CD8-positive, alpha-beta memory T cell (primary cell): ENCODE results near the gene UVSSA. TPM values are rescaled to one million over a fixed set of nuclear protein-coding genes. Genes with fewer than 3 reads are reported as not detected.
A peak's percentile ranks its signal among the peaks of the same experiment; 100 is the strongest.

Experiments used
- CTCF ChIA-PET: fragments of 350-600 bp; sonication (Branson Sonifier 250); formaldehyde crosslinking; loops from one replicate; lab custom pipeline; 2021; ENCODE audit warnings: antibody characterized with exemption; lab: Charles Lee
- POLR2A ChIA-PET: fragments of 350-600 bp; sonication (Branson Sonifier 250); formaldehyde crosslinking; loops from one replicate; lab custom pipeline; 2021; ENCODE audit warnings: antibody characterized with exemption; lab: Charles Lee
- DNase-seq, 5 donors: peaks; one replicate each; pipeline versions ENCODE4 v3.0.0 to v3.0.0-alpha.2; 2020 to 2022; ENCODE audit warnings: mixed read lengths in 1 of 5
- H3K27ac ChIP-seq: one replicate; pipeline ENCODE4 v1.7.0; 2013; ENCODE audit warnings: low read depth, mild to moderate bottlenecking, low read length, moderate library complexity
- H3K27me3 ChIP-seq: 2 replicates; pipeline ENCODE4 v1.7.0; 2013; ENCODE audit warnings: low read length, mild to moderate bottlenecking; ENCODE audit not compliant: insufficient read depth, poor library complexity, severe bottlenecking
- H3K36me3 ChIP-seq: 2 replicates; pipeline ENCODE4 v1.7.0; 2013; ENCODE audit warnings: mild to moderate bottlenecking, low read length, moderate library complexity; ENCODE audit not compliant: insufficient read depth
- H3K4me1 ChIP-seq: 2 replicates; pipeline ENCODE4 v1.7.0; 2013; ENCODE audit warnings: mild to moderate bottlenecking, low read length, moderate library complexity; ENCODE audit not compliant: insufficient read depth
- H3K4me3 ChIP-seq: 2 replicates; pipeline ENCODE4 v1.7.0; 2013; ENCODE audit warnings: mild to moderate bottlenecking, low read length
- H3K9me3 ChIP-seq: 2 replicates; pipeline ENCODE4 v1.7.0; 2013; ENCODE audit warnings: mild to moderate bottlenecking, low read length
- H3K27ac Mint-ChIP-seq, 8 donors: one replicate each; pipeline ENCODE4 v1.8.0; 2020 to 2021; ENCODE audit warnings: mixed read lengths in 8 of 8, mild to moderate bottlenecking in 6 of 8, inconsistent platforms in 3 of 8, moderate library complexity in 3 of 8
- H3K27me3 Mint-ChIP-seq, 2 donors: one replicate each; pipeline ENCODE4 v1.8.0; 2020 to 2021; ENCODE audit warnings: mixed read lengths in 2 of 2, mild to moderate bottlenecking in 1 of 2, moderate library complexity in 1 of 2
- H3K36me3 Mint-ChIP-seq, 3 donors: one replicate each; pipeline ENCODE4 v1.8.0; 2020 to 2021; ENCODE audit warnings: mixed read lengths in 3 of 3, inconsistent platforms in 1 of 3, mild to moderate bottlenecking in 1 of 3
- H3K4me1 Mint-ChIP-seq, 3 donors: one replicate each; pipeline ENCODE4 v1.8.0; 2020 to 2021; ENCODE audit warnings: mixed read lengths in 3 of 3, inconsistent platforms in 1 of 3, mild to moderate bottlenecking in 1 of 3
- H3K4me3 Mint-ChIP-seq, 7 donors: one replicate each; pipeline ENCODE4 v1.8.0; 2020 to 2021; ENCODE audit warnings: mixed read lengths in 7 of 7, mild to moderate bottlenecking in 6 of 7, moderate library complexity in 4 of 7, inconsistent platforms in 2 of 7
- H3K9me3 Mint-ChIP-seq, 5 donors: one replicate each; pipeline ENCODE4 v1.8.0; 2020 to 2022; ENCODE audit warnings: mixed read lengths in 5 of 5, mild to moderate bottlenecking in 3 of 5, moderate library complexity in 2 of 5, inconsistent platforms in 1 of 5
- polyA plus RNA-seq: library from polyadenylated mRNA; unstranded; fragments of 300-500 nt; fragmentation: Illumina TruSeq; gene quantifications from one replicate; pipeline ENCODE4 v1.2.3, GENCODE V29; 2021
- total RNA-seq, 2 experiments: library from RNA; stranded (reverse); gene quantifications; one replicate each; pipeline ENCODE4 v1.2.3, GENCODE V29; 2021

The UVSSA gene
- total and polyA plus RNA-seq, 3 experiments from 2014 or later = 6.9 to 19.0 (median 16.8) TPM

GRCh38 chr4:1361431-1361830, 14.4 kb downstream of the UVSSA start:
- no peaks in the 10 kb centered on the region for H3K9me3 ChIP-seq
- H3K4me1 Mint-ChIP-seq = peaks cover 0 to under 1% (median 0%) of the 10 kb centered on the region in 3 donors
- H3K4me1 ChIP-seq = no peaks in the 10 kb centered on the region
- H3K27ac Mint-ChIP-seq = no peak overlapping the region
- no peaks in the 10 kb centered on the region for H3K36me3 ChIP-seq
- ChIA-PET CTCF (no interaction called here), POLR2A (no interaction called here)
- DNase-seq = no peak
- H3K36me3 Mint-ChIP-seq = peaks cover 0 to 35% (median 0%) of the 10 kb centered on the region in 3 donors
- H3K27me3 ChIP-seq = no peaks in the 10 kb centered on the region
- no peak overlapping the region for H3K4me3 ChIP-seq
- no peak overlapping the region for H3K27ac ChIP-seq
- H3K4me3 Mint-ChIP-seq = no peak overlapping the region
- H3K9me3 Mint-ChIP-seq = no peaks in the 10 kb centered on the region
- H3K27me3 Mint-ChIP-seq = no peaks in the 10 kb centered on the region

GRCh38 chr4:1362046-1362445, 15.0 kb downstream of the UVSSA start:
- Histone ChIP-seq H3K27ac (no peak overlapping the region), H3K9me3 (no peaks in the 10 kb centered on the region), H3K27me3 (no peaks in the 10 kb centered on the region), H3K4me3 (no peak overlapping the region), H3K4me1 (no peaks in the 10 kb centered on the region), H3K36me3 (no peaks in the 10 kb centered on the region)
- peaks cover 0 to 34% (median 0%) of the 10 kb centered on the region in 3 donors for H3K36me3 Mint-ChIP-seq
- CTCF ChIA-PET = no interaction called here
- POLR2A ChIA-PET = no interaction called here
- no peak overlapping the region for H3K27ac Mint-ChIP-seq
- no peaks in the 10 kb centered on the region for H3K9me3 Mint-ChIP-seq
- H3K27me3 Mint-ChIP-seq = no peaks in the 10 kb centered on the region
- H3K4me3 Mint-ChIP-seq = no peak overlapping the region
- DNase-seq = no peak
- no peaks in the 10 kb centered on the region for H3K4me1 Mint-ChIP-seq

GRCh38 chr4:1362521-1362920, 15.5 kb downstream of the UVSSA start:
- H3K27ac ChIP-seq = no peak overlapping the region
- Mint-ChIP-seq H3K4me3 (no peak overlapping the region), H3K27ac (no peak overlapping the region), H3K9me3 (no peaks in the 10 kb centered on the region), H3K27me3 (no peaks in the 10 kb centered on the region), H3K4me1 (no peaks in the 10 kb centered on the region), H3K36me3 (peaks cover 0 to 37% (median 0%) of the 10 kb centered on the region in 3 donors)
- H3K4me3 ChIP-seq = no peak overlapping the region
- no peaks in the 10 kb centered on the region for H3K27me3 ChIP-seq
- no peaks in the 10 kb centered on the region for H3K4me1 ChIP-seq
- no peaks in the 10 kb centered on the region for H3K36me3 ChIP-seq
- ChIA-PET CTCF (no interaction called here), POLR2A (no interaction called here)
- H3K9me3 ChIP-seq = no peaks in the 10 kb centered on the region
- DNase-seq = no peak

- H3K4me1 Mint-ChIP-seq = no peaks in the 10 kb centered on the region
- no peaks in the 10 kb centered on the region for H3K36me3 ChIP-seq
- ChIA-PET CTCF (no interaction called here), POLR2A (no interaction called here)
- no peaks in the 10 kb centered on the region for H3K9me3 Mint-ChIP-seq
- H3K27ac ChIP-seq = no peak overlapping the region
- DNase-seq = no peak
- no peaks in the 10 kb centered on the region for H3K4me1 ChIP-seq
- H3K36me3 Mint-ChIP-seq = peaks cover 0 to 40% (median 0%) of the 10 kb centered on the region in 3 donors
- no peaks in the 10 kb centered on the region for H3K27me3 ChIP-seq
- H3K27ac Mint-ChIP-seq = no peak overlapping the region
- H3K4me3 Mint-ChIP-seq = no peak overlapping the region
- H3K9me3 ChIP-seq = no peaks in the 10 kb centered on the region
- no peaks in the 10 kb centered on the region for H3K27me3 Mint-ChIP-seq
- H3K4me3 ChIP-seq = no peak overlapping the region
Observed at GRCh38 chr4:1363513-1363912, 16.5 kb downstream of the UVSSA start.

- ChIA-PET POLR2A (no interaction called here), CTCF (no interaction called here)
- Histone ChIP-seq H3K9me3 (no peaks in the 10 kb centered on the region), H3K4me3 (no peak overlapping the region), H3K4me1 (no peaks in the 10 kb centered on the region), H3K27me3 (no peaks in the 10 kb centered on the region), H3K27ac (no peak overlapping the region), H3K36me3 (no peaks in the 10 kb centered on the region)
- Mint-ChIP-seq H3K4me1 (no peaks in the 10 kb centered on the region), H3K4me3 (no peak overlapping the region), H3K36me3 (peaks cover 0 to 33% (median 0%) of the 10 kb centered on the region in 3 donors), H3K27me3 (no peaks in the 10 kb centered on the region), H3K9me3 (no peaks in the 10 kb centered on the region), H3K27ac (no peak overlapping the region)
- DNase-seq = no peak
Observed at GRCh38 chr4:1364217-1364616, 17.2 kb downstream of the UVSSA start.

GRCh38 chr4:1364748-1365147, 17.7 kb downstream of the UVSSA start:
- Mint-ChIP-seq H3K9me3 (no peaks in the 10 kb centered on the region), H3K27ac (no peak overlapping the region), H3K36me3 (peaks cover 0 to 34% (median 0%) of the 10 kb centered on the region in 3 donors), H3K4me3 (no peak overlapping the region), H3K27me3 (no peaks in the 10 kb centered on the region), H3K4me1 (no peaks in the 10 kb centered on the region)
- no peaks in the 10 kb centered on the region for H3K27me3 ChIP-seq
- peak in 1 of 5 donors; percentile 16 for DNase-seq
- H3K27ac ChIP-seq = no peak overlapping the region
- no peaks in the 10 kb centered on the region for H3K9me3 ChIP-seq
- no peak overlapping the region for H3K4me3 ChIP-seq
- H3K4me1 ChIP-seq = no peaks in the 10 kb centered on the region
- POLR2A ChIA-PET = no interaction called here
- no peaks in the 10 kb centered on the region for H3K36me3 ChIP-seq
- CTCF ChIA-PET = no interaction called here

DNA sequence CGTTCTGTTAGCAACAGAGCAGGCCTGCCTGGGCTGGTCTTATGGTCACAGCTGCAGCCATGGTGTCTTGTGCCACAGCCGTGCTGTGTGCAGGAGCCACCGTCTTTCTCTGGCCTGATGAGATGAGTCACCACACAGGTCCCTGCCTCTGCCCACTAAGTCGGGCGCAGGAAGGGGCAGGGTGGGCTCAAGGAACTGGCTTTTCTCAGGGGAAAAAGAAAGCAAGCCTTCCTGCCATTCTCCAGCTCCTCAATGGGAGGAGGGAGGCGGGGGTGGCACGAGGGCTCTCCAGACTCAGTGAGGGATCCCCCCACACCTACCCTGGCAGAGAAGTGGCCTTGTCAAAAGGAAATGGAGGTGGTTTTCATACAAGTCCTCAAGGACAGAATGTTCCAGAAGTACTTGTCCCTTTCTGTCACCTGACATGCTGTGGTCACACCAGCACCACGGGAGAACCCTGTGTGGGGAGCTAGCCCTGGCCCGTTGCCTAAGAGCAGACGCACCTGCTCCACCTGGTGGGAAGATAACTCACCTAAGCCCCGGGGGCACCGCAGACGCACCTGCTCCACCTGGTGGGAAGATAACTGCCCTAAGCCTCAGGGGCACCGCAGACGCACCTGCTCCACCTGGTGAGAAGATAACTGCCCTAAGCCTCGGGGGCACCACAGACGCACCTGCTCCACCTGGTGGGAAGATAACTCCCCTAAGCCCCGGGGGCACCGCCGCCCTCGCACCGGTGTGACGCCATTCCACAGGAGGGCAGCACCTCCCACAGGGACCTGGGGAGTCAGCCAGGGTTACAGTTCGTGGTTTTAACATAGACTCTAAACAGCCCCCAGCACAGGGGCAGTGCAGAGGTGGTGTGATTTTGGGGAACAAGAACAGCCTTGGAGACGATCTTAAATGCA, 18.5 kb downstream of the UVSSA start:
- no peak overlapping the region for H3K27ac Mint-ChIP-seq
- H3K36me3 Mint-ChIP-seq = peaks cover 0 to 38% (median 0%) of the 10 kb centered on the region in 3 donors
- ChIA-PET CTCF (no interaction called here), POLR2A (no interaction called here)
- no peaks in the 10 kb centered on the region for H3K4me1 Mint-ChIP-seq
- H3K4me3 Mint-ChIP-seq = no peak overlapping the region
- H3K4me1 ChIP-seq = no peaks in the 10 kb centered on the region
- H3K4me3 ChIP-seq = no peak overlapping the region
- H3K27me3 ChIP-seq = no peaks in the 10 kb centered on the region
- peak in 1 of 5 donors; percentile 44 for DNase-seq
- H3K27ac ChIP-seq = no peak overlapping the region
- H3K36me3 ChIP-seq = no peaks in the 10 kb centered on the region
- H3K27me3 Mint-ChIP-seq = no peaks in the 10 kb centered on the region
- no peaks in the 10 kb centered on the region for H3K9me3 Mint-ChIP-seq
- no peaks in the 10 kb centered on the region for H3K9me3 ChIP-seq

DNA sequence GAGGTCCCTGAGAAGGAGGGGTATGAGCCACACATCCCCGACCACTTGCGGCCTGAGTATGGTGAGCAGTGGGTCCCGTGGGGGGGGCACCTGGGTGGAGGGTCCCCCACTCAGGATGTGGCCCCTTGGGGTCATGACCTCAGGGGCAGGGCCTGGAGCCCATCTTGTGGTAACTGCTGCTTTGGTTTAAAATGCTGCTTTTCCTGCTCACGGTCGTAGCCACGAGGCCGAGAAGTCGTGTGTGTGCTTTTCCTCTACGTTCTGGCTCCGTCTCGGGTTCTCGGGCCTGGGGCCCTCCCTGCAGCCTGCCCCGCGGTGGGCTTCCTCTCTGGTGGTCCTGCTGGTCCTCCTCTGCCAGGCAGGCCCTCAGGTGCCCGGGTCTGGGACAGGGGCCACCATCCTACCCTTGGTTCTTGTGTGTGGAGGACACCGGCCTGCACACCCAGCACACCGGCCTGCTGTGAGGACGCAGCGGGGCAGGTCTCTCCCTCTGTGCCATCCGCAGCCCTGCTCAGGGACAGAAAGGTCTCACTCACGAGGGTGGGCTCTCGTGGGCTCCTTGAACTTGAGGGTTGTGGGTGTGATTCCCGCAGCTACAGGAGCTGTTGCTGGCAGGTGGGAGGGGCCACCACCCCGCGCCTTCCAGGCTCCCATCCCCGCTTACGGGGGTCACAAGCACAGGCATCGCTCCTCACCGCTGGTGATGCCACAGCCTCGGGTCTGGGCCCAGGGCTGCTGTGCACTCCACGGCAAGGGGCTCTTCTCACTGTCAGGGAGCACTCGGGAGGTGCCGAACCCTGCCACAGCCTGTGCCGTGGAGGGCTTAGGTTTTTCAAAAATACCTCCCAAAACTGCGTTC, 19.6 kb downstream of the UVSSA start:
- CTCF ChIA-PET = no interaction called here
- Mint-ChIP-seq H3K27me3 (no peaks in the 10 kb centered on the region), H3K4me1 (peaks cover 0 to 3% (median 0%) of the 10 kb centered on the region in 3 donors), H3K27ac (no peak overlapping the region), H3K9me3 (no peaks in the 10 kb centered on the region), H3K4me3 (no peak overlapping the region), H3K36me3 (peaks cover 0 to 43% (median 3%) of the 10 kb centered on the region in 3 donors)
- POLR2A ChIA-PET = no interaction called here
- H3K4me1 ChIP-seq = no peaks in the 10 kb centered on the region
- no peaks in the 10 kb centered on the region for H3K27me3 ChIP-seq
- H3K4me3 ChIP-seq = no peak overlapping the region
- H3K27ac ChIP-seq = no peak overlapping the region
- peak in 1 of 5 donors; percentile 37 for DNase-seq
- no peaks in the 10 kb centered on the region for H3K36me3 ChIP-seq
- H3K9me3 ChIP-seq = no peaks in the 10 kb centered on the region
